Activated T-cell treated with anti-CD3 and anti-CD28 coated beads for 4 hours (primary cell): ENCODE measurements around the gene CCDC170.
"Not testable (repeated sequence)": the region's sequence is repeated elsewhere in the genome, so short reads cannot be mapped to it uniquely, and the experiment has no call there.

ENCODE experiments used
- DNase-seq: peaks from one replicate; pipeline ENCODE4 v3.0.0-alpha.2; 2020

CCDC170 gene

DNA sequence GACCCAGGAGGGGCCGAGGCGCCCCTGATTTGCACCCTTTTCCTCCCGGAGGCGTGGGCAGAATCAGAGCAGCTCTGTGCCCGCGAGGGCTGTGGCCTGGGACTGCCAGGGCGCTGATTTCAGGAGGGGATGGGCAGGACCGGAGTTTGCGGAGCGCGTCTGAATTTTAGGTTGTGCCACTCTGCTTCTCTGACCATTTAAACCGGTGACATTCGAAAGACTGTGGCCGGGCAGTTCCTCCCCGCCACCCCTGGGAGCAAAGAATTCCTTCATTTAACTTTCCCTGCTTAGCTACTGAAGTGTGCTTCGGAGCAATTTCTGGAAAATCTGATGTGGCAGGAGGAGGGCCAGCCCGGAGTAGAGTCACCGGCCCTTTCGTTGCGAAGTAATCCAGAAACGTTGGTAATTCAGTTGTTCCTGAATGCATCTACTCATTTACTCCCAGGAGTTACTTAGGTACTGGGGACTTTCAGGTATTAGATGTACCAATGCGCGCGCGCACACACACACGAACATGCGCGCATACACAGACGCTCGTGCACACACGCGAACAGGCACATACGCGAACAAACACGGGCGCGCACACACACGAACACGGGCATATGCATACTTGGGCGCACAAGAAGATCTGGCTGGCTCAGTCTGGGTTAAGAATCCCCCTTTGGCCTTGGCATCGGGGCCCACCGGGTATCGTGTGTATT is 568 bp downstream of the CCDC170 start:
- no peak for DNase-seq

DNA sequence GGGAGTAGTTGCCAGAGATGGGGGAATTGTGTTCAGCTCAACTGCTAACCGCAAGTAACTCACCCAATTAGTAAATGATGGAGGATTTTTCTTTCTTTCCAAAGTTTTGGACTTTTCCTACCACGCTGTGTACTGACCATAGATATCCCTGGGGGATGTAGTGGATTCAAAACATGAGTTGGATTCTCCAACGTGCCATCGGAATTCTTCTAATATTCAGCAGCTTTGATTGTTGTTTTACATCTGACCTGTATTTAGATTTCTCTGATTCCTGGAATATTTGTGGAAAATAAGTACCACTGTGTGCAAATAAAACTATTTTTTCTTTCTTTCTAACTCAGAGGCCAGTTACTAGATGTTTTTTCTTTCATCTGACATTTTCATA is 1.1 kb downstream of the CCDC170 start:
- no peak for DNase-seq

DNA sequence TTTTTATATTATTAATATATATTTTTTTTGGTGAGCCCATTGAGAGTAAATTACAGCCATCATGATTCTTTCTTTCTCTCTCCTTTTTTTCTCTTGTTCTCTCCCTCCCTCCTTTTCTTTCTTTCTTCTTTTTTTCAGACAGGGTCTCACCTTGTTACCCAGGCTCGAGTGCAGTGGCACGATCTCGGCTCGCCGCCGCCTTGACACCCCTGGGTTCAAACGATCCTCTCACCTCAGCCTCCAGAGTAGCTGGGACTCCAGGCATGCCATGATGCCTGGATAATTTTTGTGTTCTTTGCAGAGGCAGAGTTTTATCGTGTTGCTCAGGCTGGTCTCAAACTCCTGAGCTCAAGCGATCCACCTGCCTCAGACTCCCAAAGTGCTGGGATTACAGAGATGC is 1.6 kb downstream of the CCDC170 start:
- no peak for DNase-seq

DNA sequence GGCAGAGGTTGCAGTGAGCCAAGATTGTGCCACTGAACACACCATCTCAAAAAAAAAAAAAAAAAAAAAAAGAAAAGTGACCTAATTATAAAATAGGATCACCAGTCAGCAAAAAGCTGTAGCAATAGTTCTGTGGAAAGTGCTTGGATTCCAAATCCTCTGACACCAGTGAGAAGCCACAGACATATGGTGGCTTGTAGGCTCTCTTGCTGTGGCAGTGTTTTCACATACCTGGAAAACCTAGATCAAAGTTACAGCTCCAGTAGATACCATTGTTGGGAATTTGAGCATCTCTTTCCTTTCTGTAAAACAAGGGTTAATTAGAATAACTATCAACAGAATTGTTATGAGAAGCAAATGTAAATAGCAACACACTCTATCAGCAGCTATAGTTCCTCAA is 4.1 kb downstream of the CCDC170 start:
- DNase-seq: no peak

DNA sequence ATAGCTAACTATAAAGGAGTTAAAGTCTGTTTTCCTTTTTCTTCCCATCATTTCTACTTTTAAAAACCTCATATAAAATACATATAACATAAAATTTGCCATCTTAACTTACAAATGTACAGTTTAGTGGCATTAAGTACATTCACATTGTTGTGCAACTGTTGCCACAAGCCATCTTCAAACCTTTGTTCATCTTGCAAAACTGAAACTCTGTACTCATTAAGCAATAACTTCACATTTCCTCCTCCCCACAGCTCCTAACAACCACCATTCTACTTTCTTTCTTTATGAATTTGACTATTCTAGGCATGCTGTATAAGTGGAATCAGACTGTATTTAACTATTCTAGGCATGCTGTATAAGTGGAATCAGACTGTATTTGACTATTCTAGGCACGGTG is 4.5 kb downstream of the CCDC170 start:
- no peak for DNase-seq

DNA sequence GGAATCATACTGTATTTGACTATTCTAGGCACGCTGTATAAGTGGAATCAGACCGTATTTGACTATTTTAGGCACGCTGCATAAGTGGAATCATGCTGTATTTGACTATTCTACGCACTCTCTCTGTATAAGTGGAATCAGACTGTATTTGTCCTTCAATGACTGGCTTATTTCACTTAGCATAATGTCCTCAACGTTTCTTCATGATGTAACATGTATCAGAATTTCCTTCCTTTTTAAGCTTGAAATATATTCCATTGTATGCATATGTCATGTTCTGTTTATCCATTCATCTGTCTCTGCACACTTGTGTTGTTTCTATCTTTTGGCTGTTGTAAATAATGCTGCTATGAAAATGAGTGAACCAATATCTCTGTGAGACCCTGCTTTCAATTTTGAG is 5.7 kb downstream of the CCDC170 start:
- DNase-seq: no peak

DNA sequence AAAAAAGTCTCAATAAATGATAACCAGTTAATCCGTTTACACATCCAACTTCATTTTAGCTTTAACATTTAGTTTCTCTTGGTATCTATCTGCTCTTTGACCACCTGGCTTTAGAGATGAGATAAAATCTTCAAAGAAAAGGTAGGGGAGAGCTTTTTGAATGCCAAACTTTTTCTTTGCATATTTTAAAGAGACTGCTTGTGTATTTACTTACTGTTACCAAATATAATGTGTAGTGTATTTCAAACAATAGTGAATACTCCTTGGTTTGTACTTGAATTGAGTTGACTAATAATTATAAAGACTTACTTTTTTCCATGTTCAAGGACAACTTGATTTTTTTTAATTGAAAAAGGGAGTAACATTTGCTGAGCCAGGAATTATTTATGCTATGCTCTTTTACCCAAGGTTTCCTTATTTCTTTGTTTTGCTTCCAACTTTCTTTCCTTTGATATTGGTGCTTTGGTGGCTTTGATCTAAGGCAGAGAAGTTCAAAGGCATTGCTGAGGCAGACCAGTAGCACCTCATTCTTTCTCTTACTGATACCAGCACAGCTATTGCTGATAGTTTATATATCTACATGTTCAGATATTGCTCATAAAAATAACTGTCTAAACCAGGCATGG is 7.8 kb downstream of the CCDC170 start:
- DNase-seq: no peak

DNA sequence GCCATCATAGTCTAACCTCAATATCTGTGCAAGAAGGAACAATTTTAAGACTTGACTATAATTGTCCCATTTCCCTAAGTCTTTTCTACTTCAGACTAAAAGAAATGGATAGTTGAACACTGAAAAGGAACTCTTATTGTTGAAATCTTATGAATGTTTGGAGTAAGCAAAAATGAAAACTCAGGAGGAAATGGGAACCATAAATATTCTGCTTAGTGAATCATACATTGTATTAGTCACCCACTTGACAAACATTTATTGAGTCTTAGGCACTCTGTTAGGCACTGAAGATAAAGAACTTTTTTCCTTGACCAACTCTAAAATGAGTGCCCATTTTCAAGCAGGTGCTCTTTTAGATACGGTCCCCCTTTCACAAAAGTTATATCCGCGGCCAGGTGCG is 8.7 kb downstream of the CCDC170 start:
- no peak for DNase-seq

DNA sequence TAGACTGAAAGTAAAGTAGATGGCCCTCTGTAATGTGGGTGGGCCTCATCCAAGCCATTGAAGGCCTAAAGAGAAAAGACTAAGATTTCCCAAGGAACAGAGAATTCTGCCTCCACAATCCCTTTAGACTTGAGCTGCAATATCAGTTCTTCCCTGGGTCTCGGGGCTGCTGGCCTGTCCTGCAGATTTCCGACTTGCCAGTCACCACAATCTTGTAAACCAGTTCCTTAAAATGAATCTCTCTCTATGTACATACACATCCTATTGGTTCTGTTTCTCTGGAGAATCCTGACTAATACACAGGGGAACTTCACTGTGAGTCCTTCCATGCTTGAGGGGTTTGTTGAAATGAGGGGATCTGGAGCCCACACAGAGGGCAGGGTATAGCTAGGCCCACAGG is 12.9 kb downstream of the CCDC170 start:
- DNase-seq: no peak

DNA sequence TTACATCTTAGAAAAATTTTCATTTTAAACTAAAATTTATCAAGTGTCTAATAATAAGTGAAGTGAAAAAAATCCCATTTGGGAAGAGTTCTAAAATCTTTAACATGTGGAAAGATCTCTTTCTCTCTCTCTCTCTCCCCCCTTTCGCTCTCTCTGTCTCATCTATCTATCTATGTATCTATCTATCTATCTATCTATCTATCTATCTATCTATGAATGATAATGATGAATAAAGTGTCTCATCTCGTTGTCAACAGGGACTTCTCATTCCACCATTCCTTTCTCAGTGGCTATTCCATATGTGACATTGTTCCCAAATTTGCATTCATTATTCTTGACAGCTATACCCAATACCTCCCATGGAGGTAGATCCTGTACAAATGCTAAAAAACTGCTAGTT is 15.2 kb downstream of the CCDC170 start:
- DNase-seq: no peak

DNA sequence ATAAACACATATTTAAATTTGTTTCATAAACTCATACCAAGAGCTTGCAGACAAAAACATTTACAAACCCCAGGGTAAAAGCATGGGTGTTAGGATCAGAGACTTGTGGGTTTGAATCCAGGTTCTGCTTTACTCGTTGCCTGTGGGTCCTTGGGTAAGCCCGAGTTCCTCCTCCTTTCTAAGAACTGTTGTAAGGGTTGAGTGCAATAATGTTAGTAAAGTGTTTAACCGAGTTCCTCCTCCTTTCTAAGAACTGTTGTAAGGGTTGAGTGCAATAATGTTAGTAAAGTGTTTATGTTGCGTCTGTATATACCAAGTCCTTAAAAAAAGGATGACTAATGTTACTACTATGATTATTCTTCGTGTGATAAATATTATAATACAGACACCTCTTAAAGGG is 18.7 kb downstream of the CCDC170 start:
- DNase-seq: no peak

DNA sequence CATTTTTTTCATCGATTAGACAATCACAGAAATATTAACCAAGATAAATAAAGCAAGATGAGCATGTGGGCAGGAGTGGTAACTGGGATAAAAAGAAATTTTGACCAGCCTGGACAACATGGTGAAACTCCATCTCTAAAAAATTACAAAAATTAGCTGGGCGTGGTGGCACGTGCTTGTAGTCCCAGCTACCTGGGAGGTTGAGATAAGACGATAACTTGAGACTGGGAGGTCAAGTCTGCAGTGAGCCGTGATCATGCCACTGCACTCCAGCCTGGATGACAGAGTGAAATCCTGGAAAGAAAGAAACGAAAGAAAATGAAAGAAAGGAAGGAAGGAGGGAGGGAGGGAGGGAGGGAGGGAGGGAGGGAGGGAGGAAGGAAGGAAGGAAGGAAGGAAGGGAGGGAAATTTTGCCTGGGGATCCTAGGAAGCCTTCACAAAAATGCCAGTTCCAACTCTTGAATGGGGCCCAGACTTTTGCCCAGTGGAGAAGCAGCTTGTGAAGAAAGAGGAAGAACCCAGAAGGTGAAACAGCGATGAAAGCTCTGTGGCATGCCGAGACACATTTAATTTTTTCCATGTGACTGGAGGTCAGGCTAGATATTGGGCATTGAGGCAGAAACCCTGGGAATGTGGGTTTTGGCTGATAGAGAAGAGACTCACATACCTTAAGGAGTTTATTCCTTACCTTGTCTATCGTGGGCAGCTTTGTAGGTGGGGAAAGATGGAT is 20.3 kb downstream of the CCDC170 start:
- DNase-seq: no peak

DNA sequence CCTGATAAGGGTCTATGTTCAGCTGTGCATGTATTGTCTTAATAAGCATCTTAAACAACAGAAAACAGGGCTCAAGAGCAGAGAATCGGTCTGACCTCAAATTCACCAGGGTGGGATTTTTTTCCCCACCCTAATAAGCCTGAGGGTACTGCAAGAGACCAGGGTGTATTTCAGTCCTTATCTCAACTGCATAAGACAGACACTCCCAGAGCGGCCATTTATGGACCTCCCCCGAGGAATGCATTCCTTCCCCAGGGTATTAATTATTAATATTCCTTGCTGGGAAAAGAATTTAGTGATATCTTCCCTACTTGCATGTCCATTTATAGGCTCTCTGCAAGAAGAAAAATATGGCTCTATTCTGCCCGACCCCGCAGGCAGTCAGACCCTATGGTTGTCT is 25.2 kb downstream of the CCDC170 start:
- DNase-seq: not testable (repeated sequence)

DNA sequence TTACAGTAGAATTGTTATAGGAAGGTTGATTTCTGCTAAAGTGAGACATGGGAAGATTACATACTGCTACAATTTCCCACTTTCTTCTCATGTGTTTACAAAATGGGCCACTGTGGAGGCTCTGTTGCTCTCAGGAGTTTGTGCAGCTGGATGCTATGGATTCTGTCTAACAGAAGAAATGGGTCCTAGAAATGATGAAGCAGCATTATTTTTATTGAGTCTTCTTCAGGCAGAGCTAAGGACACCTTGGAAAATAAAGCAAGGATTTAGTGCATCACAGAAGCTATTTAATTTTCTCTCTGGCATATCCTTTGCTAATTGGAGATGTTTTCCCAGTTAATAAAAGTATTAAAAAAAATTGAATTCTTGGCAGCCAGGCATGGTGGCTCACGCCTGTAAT is 29.2 kb downstream of the CCDC170 start:
- DNase-seq: no peak

DNA sequence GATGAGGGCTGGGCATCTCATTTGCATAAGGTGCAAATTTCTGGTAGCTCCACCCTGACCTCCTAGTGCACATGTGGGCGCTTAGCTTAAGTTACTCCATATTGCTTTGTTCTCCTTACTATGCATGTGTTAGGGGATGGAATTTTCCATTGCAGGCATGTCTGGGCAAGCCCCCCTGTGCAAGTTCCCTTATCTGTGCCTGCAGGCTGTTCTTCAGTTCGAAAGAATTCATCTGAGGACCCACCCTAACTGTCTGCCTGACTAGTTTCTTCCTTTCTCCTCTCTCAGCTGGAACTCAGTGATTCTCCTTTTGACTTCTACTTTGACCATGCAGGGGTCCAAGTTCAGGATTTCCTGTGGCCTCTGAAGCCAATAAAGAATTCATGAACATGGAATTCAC is 30.2 kb downstream of the CCDC170 start:
- no peak for DNase-seq

DNA sequence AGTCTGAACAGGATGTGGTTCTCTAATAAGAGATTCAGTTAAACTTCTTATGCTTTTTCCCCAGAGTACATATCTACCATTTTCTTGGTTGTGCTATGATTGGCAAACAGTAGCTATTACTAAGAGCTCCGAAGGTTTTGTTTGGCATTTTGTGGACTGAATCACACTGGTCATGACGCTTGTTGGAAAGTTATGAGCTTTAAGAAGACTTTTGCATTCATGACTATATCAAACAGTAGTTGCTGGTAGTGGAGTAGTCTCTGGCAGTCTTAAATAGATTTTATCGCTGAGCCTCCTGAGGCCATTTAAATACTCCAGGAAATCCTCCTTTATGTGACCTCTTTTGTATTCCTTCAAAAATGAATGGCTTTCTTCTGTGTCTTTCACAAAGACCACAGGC is 40.8 kb downstream of the CCDC170 start:
- no peak for DNase-seq

DNA sequence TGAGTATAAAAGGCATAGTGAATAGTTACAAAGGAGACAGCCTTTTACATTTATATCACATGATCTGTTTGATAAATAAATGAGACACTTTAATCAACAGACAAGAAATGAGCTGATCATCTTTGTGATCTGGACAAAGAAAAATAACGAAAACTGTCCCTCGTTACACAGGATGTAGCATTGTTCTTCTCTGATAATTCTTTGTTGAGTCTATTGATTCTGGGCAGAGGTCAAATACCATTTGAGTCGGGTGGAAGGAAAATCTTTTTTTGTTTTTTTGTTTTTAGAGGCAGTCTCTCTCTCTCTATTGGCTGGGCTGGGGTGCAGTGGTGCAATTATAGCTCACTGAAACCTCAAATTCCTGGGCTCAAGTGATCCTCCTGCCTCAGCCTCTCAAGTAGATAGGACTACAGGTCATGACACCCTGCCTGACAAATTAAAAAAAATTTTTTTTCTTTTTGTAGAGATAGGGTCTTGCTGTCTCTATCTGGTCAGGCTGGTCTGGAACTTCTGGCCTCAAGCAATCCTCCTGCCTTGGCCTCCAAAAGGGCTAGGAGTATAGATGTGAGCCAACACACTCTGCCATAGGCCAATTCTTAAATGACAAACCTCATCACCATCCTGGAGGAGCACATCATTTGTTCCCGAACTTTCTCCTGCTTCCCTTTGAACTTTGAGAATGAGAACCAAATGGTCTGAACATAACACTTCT is 41.8 kb downstream of the CCDC170 start:
- no peak for DNase-seq

DNA sequence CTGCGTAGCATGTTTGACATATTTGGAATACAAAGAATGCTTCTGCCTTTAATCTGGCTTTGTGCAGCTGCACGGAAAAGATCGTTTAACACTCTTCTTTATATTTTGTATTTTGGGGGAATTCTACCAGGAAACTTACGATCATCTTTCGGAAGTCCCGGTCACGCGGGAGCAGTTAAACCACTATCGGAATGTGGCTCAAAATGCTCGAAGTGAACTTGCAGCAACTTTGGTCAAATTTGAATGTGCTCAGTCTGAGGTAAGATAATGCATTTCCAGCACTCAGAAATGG is 42.3 kb downstream of the CCDC170 start:
- no peak for DNase-seq

DNA sequence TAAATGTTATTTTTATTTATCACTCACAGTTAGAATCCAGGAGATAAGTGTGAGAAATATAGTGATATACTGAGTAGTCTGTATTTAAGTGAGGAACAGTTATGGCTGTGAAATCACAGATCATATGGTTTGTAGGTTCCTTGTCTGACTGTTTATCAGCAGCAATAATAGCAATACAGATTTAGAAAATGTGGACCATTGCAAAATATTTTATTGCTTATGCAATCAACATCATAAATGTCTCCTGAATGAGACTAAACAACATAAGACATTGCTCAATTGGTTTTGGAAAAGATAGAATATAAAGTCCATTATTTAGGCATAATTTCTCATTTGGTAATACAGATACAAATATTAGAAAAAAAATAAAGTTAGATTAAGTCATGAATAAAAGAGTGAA is 43.7 kb downstream of the CCDC170 start:
- no peak for DNase-seq

DNA sequence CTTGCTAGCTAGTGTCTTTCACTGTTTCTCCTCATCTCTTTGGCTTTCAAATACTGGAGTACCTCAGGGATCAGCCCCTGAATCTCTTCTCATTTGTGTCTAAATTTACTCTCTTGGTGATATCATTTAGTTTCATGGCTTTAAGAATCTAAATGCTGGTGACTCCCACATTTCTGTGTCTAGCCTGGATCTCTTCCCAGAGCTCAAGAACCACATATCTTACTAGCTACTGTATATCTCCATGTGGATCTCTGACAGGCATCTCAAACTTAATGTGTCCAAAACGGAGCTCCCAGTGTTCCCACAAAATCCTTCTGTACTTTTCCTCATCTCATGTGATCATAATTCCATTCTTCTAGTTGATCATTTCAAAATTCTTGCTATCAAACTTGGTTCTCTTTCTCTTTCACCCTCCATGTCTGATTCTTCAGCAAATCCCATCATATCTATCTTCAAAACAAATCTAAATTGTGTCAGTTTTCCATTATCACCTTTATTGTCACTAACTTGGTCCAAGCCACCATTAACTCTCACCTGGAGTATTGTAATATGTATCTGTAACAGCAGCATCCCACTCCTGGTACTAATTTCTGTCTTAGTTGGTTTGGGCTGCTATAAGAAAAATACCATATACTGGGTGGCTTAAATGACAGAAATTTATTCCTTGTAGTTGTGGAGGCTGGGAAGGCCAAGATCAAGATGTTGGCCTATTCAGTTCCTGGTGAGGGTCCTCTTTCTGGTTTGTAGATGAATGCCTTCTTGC is 45.9 kb downstream of the CCDC170 start:
- DNase-seq: no peak

DNA sequence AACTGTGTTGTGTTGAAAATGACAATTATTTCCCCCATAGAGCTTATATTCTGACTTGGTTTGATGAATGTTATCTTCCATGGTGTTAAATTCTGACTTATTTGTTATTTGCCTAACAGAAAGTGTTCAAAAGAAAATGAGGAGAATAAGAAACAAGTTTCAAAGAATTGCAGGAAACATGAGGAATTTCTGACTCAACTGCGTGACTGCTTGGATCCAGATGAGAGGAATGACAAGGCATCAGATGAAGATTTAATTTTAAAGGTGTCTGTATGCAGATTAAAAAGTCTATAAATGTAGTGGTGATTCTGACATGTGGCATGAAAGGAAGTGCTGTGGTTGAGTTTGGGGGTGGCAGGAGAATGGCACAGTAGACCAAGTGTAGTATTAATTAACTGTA is 50.6 kb downstream of the CCDC170 start:
- no peak for DNase-seq

DNA sequence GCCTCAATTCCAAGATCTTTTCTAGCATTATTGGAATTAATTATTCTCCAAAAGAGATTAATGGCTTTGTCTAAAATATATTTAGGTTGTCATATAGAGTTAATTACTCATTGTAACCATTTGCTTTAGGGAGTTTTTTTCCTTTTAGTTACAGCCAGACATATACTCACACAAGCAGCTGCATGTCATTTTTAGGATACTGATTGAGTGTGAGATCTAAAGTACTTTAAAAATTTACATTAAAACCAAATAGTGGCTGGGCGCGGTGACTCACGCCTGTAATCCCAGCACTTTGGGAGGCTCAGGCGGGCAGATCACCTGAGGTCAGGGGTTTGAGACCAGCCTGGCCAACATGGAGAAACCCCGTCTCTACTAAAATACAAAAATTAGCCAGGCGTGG is 51.1 kb downstream of the CCDC170 start:
- DNase-seq: not testable (repeated sequence)

DNA sequence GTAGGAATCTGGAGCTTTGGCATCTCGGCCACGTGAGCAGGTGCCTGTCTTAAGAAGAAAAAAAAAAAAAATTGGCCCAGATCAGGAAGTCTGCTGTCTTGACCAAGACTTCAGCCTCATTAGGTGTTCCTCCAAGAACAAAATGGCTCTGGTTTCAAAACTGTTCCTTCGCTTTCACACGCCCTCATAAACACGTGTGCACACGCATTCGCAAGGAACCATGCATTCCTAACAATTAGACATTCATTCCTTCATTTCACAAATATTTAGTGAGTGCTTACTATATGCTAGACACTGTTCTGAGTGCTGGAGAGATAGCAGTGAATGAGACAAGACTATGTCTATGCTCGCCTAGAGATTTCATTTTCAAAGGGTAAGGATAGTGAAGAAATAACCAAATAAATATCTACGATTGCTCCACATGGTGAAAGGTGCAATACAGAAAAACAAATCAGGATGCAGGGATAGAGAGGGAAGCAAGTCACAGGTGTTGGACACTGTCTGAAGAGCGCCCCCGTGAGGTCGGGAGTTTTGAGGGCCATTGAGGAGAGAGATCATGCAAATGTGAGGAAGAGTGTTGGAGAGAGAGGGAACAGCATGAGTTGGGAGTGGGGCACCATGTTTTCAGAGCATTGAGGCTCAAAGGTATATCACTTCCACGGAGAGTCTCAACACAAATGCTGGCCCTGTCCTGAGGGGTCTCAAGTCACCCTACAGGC is 53.3 kb downstream of the CCDC170 start:
- DNase-seq: no peak
